ENCODE data around the gene TRAF6.
A peak's percentile ranks its signal among the peaks of the same experiment; 100 is the strongest.

TRAF6 gene

DNA sequence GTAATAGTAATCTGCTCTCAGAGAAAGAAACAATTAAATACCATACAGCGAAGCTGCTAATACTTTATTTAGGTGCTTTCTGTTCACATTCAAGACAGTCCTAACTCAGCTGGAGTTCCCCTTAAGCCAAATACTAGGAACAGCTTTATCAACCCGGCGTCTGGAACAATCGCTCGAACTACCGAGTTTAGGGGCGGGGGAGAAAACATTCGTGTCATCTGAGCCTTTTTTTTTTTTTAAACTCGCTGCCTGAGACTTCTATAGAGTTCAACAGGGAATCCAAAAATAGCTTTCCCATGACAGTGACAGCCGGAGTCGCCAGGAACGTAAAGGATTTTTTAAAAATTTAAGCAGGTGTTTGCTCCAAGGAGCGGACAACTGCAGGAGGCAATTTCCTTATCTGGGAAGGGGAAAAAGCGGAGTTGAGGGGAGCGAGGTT lies 852 bp downstream of the TRAF6 start:
- Histone ChIP-seq H3K27me3 (ENCODE audit: control insufficient read depth, insufficient read depth, low read length) (no peaks in the 10 kb centered on the region), H3K27ac (peak overlapping the region; percentile 88), H3K4me3 (ENCODE audit: low read depth, low read length) (peak overlapping the region; percentile 83), H3K9me3 (ENCODE audit: control insufficient read depth, low read length) (no peaks in the 10 kb centered on the region), H3K4me2 (ENCODE audit: low read length) (peak overlapping the region; percentile 74), H2AFZ (peak overlapping the region; percentile 98), H3K4me1 (no peaks in the 10 kb centered on the region), H3K79me2 (no peaks in the 10 kb centered on the region), H3K9ac (no peak overlapping the region), H3K36me3 (ENCODE audit: control insufficient read depth, insufficient read depth, low read length) (no peaks in the 10 kb centered on the region)
- TF ChIP-seq, protein P1, sequence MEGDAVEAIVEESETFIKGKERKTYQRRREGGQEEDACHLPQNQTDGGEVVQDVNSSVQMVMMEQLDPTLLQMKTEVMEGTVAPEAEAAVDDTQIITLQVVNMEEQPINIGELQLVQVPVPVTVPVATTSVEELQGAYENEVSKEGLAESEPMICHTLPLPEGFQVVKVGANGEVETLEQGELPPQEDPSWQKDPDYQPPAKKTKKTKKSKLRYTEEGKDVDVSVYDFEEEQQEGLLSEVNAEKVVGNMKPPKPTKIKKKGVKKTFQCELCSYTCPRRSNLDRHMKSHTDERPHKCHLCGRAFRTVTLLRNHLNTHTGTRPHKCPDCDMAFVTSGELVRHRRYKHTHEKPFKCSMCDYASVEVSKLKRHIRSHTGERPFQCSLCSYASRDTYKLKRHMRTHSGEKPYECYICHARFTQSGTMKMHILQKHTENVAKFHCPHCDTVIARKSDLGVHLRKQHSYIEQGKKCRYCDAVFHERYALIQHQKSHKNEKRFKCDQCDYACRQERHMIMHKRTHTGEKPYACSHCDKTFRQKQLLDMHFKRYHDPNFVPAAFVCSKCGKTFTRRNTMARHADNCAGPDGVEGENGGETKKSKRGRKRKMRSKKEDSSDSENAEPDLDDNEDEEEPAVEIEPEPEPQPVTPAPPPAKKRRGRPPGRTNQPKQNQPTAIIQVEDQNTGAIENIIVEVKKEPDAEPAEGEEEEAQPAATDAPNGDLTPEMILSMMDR (IDR thresholded peaks at IDR 0.05), result no peak

DNA sequence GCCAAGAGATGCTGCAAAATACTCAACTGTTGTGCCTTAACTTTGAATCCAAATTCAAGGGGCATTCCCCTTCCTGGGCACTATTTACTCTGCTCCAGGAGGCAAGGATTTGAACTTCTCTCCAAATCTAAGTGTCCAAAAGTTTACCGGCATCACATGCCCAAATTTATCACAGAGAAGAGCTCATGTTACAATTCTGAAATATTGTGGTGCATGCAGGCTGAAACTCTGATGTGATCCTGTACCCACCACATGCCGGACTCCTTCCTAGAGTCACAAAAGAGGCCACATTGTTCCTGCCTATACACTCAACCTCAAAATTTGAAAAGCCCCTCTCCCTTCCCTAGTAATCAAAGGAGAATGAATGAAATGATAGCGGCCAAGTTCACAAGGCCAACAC lies 1.3 kb downstream of the TRAF6 start:
- no peaks in the 10 kb centered on the region for H3K79me2 ChIP-seq
- peak overlapping the region; percentile 74 for H3K4me2 ChIP-seq (ENCODE audit: low read length)
- no peak overlapping the region for H3K9ac ChIP-seq
- TF ChIP-seq, protein P1 (IDR thresholded peaks at IDR 0.05), result no peak
- no peak overlapping the region for H2AFZ ChIP-seq
- H3K9me3 ChIP-seq (ENCODE audit: control insufficient read depth, low read length), result no peaks in the 10 kb centered on the region
- H3K27me3 ChIP-seq (ENCODE audit: control insufficient read depth, insufficient read depth, low read length), result no peaks in the 10 kb centered on the region
- no peaks in the 10 kb centered on the region for H3K36me3 ChIP-seq (ENCODE audit: control insufficient read depth, insufficient read depth, low read length)
- peak overlapping the region; percentile 83 for H3K4me3 ChIP-seq (ENCODE audit: low read depth, low read length)
- peak overlapping the region; percentile 88 for H3K27ac ChIP-seq
- H3K4me1 ChIP-seq, result no peaks in the 10 kb centered on the region

DNA sequence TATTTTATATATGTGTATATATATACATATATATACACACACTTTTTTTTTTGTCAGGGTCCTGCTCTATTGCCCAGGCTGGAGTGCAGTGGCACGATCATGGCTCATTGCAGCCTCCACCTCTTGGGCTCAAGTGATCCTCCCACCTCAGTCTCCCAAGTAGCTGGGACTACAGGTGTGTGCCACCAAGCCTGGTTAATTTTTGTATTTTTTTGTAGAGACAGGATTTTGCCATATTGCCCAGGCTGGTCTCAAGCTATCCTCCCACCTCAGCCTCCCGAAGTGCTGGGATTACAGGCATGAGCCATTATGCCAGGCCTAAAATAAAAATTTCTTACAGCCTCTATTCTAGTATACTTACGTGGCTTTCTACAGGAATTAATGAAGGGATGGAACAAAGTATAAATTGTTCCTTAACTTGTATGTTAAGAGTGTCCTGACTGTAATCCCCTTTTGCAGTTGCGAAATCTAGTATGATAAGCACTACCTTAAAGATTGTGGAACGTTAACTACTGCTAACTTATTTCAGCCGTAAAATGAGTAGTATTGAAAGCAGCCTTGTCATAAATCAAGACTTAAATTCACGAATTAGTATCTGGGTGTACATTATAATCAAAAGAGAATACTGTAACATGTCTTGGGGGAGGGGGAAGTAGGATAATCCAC lies 2.1 kb downstream of the TRAF6 start:
- Histone ChIP-seq H3K9me3 (ENCODE audit: control insufficient read depth, low read length) (no peaks in the 10 kb centered on the region), H3K4me2 (ENCODE audit: low read length) (no peak overlapping the region), H3K79me2 (no peaks in the 10 kb centered on the region), H3K27me3 (ENCODE audit: control insufficient read depth, insufficient read depth, low read length) (no peaks in the 10 kb centered on the region), H3K4me1 (no peaks in the 10 kb centered on the region), H3K9ac (no peak overlapping the region), H3K4me3 (ENCODE audit: low read depth, low read length) (no peak overlapping the region), H3K36me3 (ENCODE audit: control insufficient read depth, insufficient read depth, low read length) (no peaks in the 10 kb centered on the region), H3K27ac (no peak overlapping the region), H2AFZ (no peak overlapping the region)
- TF ChIP-seq, protein P1 (IDR thresholded peaks at IDR 0.05), result no peak

DNA sequence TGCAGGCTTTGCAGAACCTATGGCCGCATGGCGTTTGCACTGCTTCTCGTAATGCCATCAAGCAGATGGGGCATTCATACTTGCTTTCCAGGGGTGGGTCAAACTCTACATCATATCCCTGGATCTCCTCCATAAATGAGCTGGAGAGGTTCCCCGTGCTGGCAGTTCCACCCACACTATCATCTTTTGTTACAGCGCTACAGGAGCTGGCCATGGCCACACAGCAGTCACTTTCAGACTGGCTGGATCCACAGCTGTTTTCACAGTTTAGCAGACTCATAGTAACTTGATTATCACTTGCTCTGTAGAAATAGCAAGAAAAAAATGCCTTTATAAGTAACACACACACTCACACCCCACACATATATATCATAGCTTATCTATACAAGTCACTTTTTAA lies 8.8 kb downstream of the TRAF6 start:
- no peak overlapping the region for H3K4me3 ChIP-seq (ENCODE audit: low read depth, low read length)
- H3K36me3 ChIP-seq (ENCODE audit: control insufficient read depth, insufficient read depth, low read length), result no peaks in the 10 kb centered on the region
- no peaks in the 10 kb centered on the region for H3K79me2 ChIP-seq
- H3K27me3 ChIP-seq (ENCODE audit: control insufficient read depth, insufficient read depth, low read length), result no peaks in the 10 kb centered on the region
- no peak overlapping the region for H3K27ac ChIP-seq
- H3K4me2 ChIP-seq (ENCODE audit: low read length), result no peak overlapping the region
- no peak overlapping the region for H3K9ac ChIP-seq
- H3K4me1 ChIP-seq, result no peaks in the 10 kb centered on the region
- H3K9me3 ChIP-seq (ENCODE audit: control insufficient read depth, low read length), result no peaks in the 10 kb centered on the region
- no peak overlapping the region for H2AFZ ChIP-seq
- TF ChIP-seq, protein P1 (IDR thresholded peaks at IDR 0.05), result no peak

DNA sequence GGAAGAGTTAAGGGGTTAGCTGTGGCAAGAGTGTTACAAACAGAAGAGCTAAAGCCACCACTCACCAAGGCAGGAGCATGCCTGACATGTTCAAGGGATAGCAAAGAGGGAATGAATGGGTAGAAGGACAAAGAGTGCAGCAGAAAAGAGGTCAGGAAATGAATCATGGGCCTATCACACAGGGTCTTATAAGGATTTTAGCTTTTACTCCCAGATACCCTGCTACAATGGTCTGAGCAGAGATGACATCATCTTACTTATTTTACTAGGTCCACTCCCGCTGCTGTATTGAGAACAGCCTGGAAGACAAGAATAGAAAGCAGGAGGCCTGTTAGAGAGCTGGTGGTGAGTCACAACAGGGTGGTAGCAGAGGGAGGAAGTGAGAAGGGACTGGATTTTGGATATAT lies 9.8 kb downstream of the TRAF6 start:
- H3K27ac ChIP-seq, result no peak overlapping the region
- no peak overlapping the region for H2AFZ ChIP-seq
- no peaks in the 10 kb centered on the region for H3K27me3 ChIP-seq (ENCODE audit: control insufficient read depth, insufficient read depth, low read length)
- H3K9me3 ChIP-seq (ENCODE audit: control insufficient read depth, low read length), result no peaks in the 10 kb centered on the region
- no peak overlapping the region for H3K4me2 ChIP-seq (ENCODE audit: low read length)
- H3K9ac ChIP-seq, result no peak overlapping the region
- H3K4me1 ChIP-seq, result no peaks in the 10 kb centered on the region
- no peaks in the 10 kb centered on the region for H3K79me2 ChIP-seq
- TF ChIP-seq, protein P1 (IDR thresholded peaks at IDR 0.05), result no peak
- no peaks in the 10 kb centered on the region for H3K36me3 ChIP-seq (ENCODE audit: control insufficient read depth, insufficient read depth, low read length)
- H3K4me3 ChIP-seq (ENCODE audit: low read depth, low read length), result no peak overlapping the region

All from parathyroid adenoma (tissue), 2 donors.